ENCODE results near the gene PAX8.
A peak's percentile ranks its signal among the peaks of the same experiment; 100 is the strongest.

Gene PAX8

DNA sequence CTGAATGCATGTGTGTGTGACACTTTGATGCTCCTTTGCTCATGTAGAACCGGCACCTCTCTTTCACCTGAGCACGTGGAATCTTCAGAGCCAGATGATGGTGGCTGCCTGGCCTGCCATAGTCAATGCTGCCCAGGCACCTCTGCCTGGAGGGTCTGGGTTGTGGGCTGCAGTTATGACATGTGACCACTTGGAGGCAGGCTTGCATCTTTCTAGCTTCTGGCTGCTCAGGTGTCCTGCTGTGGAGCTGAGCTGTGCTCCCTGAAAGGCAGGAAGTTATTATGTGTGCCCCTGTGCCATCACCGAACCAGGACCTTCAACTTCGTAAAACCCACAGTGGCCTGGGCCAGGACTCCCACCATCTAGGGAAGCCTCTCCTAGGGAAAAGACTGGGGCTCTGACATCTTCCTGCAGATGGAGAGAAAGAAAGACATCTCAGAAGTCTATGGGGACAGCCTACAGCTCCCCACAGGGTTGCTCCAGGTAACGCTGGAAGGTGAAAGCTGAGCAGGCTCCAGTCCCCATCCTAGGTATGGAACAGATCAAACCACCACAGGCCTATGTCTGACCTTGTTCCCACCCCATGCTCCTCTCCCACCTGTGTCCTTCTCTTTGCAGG is 74.7 kb downstream of the PAX8 start:
- peak; percentile 45 to 49 for DNase-seq (ENCODE audit: low read depth in 2 of 2)

GRCh38 chr2:113203217-113203530 is 75.5 kb downstream of the PAX8 start:
- DNase-seq (ENCODE audit: low read depth in 2 of 2): no peak

- no peak for DNase-seq (ENCODE audit: low read depth in 2 of 2)
Measured at GRCh38 chr2:113202305-113203216, 76.2 kb downstream of the PAX8 start.

GRCh38 chr2:113201496-113202304 is 77.0 kb downstream of the PAX8 start:
- DNase-seq (ENCODE audit: low read depth in 2 of 2): no peak

GRCh38 chr2:113200736-113201490 is 77.8 kb downstream of the PAX8 start:
- no peak for DNase-seq (ENCODE audit: low read depth in 2 of 2)

DNA sequence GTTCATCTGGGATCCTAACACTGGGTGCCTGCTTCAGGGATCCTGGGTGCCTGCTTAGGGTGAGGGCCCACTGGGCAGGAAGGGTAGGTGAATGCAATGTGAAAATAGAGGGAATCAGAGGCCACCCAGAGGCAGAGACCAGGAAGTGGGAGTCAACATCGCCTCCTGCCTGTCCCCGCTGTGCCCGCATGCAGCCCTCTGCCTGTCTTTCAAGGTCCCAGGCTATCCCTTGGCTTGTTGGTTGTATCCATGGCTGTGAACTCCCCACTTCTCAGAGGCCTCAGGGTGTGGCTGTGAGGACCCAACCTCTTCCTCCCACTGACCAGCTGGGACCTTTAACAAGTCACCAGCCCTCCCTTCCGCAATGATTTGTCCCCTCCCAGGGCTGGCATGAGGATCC is 78.5 kb downstream of the PAX8 start:
- no peak for DNase-seq (ENCODE audit: low read depth in 2 of 2)

GRCh38 chr2:113198790-113199612 is 79.7 kb downstream of the PAX8 start:
- DNase-seq (ENCODE audit: low read depth in 2 of 2): peak; percentile 70 to 73

GRCh38 chr2:113198048-113198789 is 80.5 kb downstream of the PAX8 start:
- no peak for DNase-seq (ENCODE audit: low read depth in 2 of 2)

GRCh38 chr2:113197347-113198047 is 81.2 kb downstream of the PAX8 start:
- DNase-seq (ENCODE audit: low read depth in 2 of 2): no peak

DNA sequence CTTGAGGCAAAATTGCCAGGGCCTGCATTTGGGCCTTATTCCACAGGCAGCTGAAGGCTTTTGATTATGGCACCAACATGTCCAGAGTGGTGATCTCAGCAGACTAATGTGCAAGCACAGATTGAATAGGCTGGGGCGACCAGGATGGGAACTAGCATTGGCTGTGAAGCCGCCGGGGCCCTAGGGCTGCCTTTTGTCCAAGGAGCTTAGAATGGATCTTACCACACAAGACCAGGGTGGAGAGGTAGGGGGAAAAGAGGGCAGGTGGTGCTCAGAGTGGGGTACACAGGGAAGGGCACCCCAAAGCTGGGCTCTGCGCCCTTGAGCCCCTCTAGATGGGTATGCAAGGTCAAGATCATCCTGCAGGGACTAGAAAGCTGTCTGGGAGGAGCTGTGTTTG is 81.9 kb downstream of the PAX8 start:
- no peak for DNase-seq (ENCODE audit: low read depth in 2 of 2)

- no peak for DNase-seq (ENCODE audit: low read depth in 2 of 2)
Measured at GRCh38 chr2:113195923-113196501, 82.7 kb downstream of the PAX8 start.

DNA sequence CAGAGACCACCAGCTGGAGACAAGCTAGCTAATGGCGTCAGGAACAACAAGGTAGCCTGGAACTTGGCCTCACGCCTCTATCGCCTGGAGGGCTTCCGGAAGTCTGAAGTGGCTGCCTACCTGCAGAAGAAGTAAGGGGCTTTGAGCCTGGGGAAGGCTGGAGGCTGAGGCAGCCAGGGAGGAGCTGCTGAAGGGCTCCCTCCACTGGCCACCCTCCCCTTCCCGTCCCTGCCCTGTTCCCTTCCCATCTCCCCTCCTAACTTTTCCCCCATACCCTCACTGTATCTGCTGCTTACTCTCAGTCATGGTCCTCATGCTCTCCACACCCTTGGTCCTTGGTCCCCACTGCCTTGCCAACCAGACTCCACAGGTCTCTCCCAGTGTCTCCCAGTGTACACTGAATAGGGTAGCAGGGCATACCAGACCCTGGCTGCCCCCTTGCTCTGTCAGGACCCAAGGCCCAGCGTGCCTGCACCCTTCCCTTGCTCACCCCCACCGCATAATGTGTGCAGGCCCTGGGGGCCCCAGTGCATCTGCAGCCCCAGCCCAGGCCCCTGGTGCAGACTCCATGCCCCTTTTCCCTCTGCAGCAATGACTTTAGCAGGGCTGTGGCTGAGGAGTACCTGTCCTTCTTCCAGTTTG is 86.1 kb downstream of the PAX8 start:
- DNase-seq (ENCODE audit: low read depth in 2 of 2): no peak

DNA sequence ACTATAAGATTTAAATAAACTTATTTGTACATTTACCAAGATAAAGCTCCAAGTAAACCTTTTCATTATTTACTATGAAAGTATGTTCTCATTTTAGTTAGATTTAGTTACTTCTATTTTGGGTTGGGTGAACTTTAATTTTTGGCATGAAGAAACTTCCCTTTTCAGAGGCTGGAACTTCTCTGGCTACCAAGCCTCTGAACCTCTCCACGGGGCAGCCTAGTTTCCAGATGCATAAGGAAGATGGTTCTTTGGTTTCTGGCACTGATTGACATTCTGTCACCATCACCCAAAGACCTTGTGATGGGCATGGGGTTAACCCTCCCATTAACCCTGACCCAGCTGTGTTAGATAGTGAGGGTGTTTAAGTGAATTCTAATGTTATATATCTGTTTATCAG is 87.8 kb downstream of the PAX8 start:
- DNase-seq (ENCODE audit: low read depth in 2 of 2): no peak

DNA sequence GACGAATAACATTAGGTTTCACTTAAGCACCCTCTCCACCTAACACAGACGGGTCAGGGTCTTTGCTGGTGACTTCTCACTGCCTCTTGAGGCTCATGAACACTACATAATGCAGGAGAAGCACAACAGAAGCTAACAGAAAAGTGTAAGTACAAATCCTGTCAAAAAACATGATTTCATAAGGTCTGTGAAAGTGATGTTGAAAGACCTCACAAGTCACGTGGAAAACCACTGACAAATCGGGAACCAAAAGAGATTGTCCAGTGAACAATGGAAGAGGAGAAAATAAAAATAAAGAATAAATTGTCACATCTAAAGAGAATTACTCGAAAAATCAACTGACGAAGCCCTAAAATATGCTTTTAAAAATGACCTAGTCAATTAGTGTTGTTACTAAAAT is 91.0 kb downstream of the PAX8 start:
- no peak for DNase-seq (ENCODE audit: low read depth in 2 of 2)

- no peak for DNase-seq (ENCODE audit: low read depth in 2 of 2)
Measured at GRCh38 chr2:113186433-113186796, 92.3 kb downstream of the PAX8 start.

- DNase-seq (ENCODE audit: low read depth in 2 of 2): no peak
Measured at GRCh38 chr2:113185664-113186432, 92.9 kb downstream of the PAX8 start.

GRCh38 chr2:113184531-113185230 is 94.0 kb downstream of the PAX8 start:
- no peak for DNase-seq (ENCODE audit: low read depth in 2 of 2)
